ENCODE data around the gene STRN4.

- TF ChIP-seq CTCF (IDR thresholded peaks at IDR 0.05) (no peak), EZH2 (IDR thresholded peaks at IDR 0.05; ENCODE audit: borderline replicate concordance, insufficient read depth, low read depth, low read length, poor library complexity, severe bottlenecking) (no peak)
These were observed 36.2 kb upstream of the STRN4 start for GRCh38 chr19:46782355-46783019.
